T-helper 1 cell treated with Interleukin-12 subunit alpha and Interleukin-12 subunit beta and Interleukin-4 antibody, amounts not matched to agents 30 μg/mL and 1 μg/mL, for 36 hours (primary cell): ENCODE measurements around the gene UBE2F.
A peak's percentile ranks its signal among the peaks of the same experiment; 100 is the strongest.
"Not testable (repeated sequence)": the region's sequence is repeated elsewhere in the genome, so short reads cannot be mapped to it uniquely, and the experiment has no call there.

Experiments used
- H3K27ac Mint-ChIP-seq: one replicate; pipeline ENCODE4 v1.8.0; 2021; ENCODE audit warnings: mild to moderate bottlenecking, mixed read lengths
- H3K27me3 Mint-ChIP-seq: one replicate; pipeline ENCODE4 v1.8.0; 2021; ENCODE audit warnings: low read depth, mixed read lengths
- H3K36me3 Mint-ChIP-seq: one replicate; pipeline ENCODE4 v1.8.0; 2021; ENCODE audit warnings: low read depth, mixed read lengths
- H3K4me1 Mint-ChIP-seq: one replicate; pipeline ENCODE4 v1.8.0; 2021; ENCODE audit warnings: low read depth, mixed read lengths
- H3K4me3 Mint-ChIP-seq: one replicate; pipeline ENCODE4 v1.8.0; 2021; ENCODE audit warnings: mild to moderate bottlenecking, moderate library complexity, mixed read lengths
- H3K9me3 Mint-ChIP-seq: one replicate; pipeline ENCODE4 v1.8.0; 2021; ENCODE audit warnings: mixed read lengths

UBE2F gene

DNA sequence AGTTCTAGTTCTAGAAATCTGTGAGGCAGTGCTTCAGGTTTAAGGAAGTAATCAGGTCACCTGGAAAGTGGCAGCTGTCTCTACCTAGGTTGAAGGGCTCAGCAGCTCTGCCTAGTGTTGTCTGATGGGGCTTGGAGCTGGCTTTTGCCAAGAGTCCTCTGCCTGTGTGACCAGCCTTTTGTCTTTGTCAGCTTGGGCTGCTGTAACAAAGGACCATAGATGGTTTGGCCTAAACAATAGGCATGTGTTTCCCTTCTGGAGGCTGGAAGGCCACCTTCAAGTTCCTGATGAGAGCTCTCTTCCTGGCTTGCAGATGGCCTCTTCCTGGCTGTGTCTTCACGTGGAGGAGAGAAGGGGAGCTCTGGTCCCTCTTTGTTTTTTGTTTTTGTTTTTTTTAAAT lies 13.3 kb downstream of the UBE2F start:
- Mint-ChIP-seq H3K27me3 (no peaks in the 10 kb centered on the region), H3K4me3 (no peak overlapping the region), H3K36me3 (peaks cover 42% of the 10 kb centered on the region), H3K27ac (no peak overlapping the region), H3K9me3 (no peaks in the 10 kb centered on the region), H3K4me1 (peaks cover 46% of the 10 kb centered on the region)

DNA sequence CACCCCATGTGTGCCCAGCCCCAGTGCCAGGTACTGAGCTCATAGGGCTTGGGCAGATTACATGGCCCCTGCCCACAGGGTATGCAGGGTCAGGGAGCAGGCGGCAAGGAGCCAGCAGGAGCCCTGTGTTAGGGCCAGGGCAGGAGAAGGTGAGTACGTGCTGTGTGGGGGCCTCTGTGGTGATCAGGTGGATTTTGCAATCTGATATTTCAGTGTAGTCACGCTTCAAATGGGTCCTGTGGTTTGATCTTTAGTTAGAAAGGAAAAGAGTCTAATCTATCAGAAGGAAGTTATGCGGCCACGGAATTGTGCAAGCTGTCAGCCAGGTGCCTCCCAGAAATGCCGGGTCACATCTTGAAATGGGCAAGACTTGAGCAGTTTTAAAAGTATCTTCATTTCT lies 13.9 kb downstream of the UBE2F start:
- peak overlapping the region; percentile 39 for H3K4me3 Mint-ChIP-seq
- H3K4me1 Mint-ChIP-seq, result peaks cover 49% of the 10 kb centered on the region
- peaks cover 45% of the 10 kb centered on the region for H3K36me3 Mint-ChIP-seq
- no peaks in the 10 kb centered on the region for H3K9me3 Mint-ChIP-seq
- peak overlapping the region; percentile 52 for H3K27ac Mint-ChIP-seq
- H3K27me3 Mint-ChIP-seq, result no peaks in the 10 kb centered on the region

DNA sequence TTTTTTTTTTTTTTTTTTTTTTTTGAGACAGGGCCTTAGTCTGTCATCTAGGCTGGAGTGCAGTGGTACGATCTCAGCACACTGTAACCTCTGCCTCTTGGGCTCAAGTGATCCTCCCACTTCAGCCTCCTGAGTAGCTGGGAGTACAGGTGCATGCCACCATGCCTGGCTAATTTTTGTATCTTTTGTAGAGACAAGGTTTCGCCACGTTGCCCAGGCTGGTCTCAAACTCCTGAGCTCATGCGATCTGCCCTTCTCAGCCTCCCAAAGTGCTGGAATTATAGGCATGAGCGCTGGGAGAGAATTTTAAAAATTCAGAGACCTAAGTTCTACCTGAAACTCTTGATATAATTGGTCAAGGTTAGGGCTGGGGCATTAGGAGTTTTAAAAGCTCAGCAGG lies 14.8 kb downstream of the UBE2F start:
- H3K9me3 Mint-ChIP-seq, H3K4me3 Mint-ChIP-seq, H3K27ac Mint-ChIP-seq, H3K27me3 Mint-ChIP-seq: not testable (repeated sequence)
- Mint-ChIP-seq H3K36me3 (peaks cover 39% of the 10 kb centered on the region), H3K4me1 (peaks cover 45% of the 10 kb centered on the region)

DNA sequence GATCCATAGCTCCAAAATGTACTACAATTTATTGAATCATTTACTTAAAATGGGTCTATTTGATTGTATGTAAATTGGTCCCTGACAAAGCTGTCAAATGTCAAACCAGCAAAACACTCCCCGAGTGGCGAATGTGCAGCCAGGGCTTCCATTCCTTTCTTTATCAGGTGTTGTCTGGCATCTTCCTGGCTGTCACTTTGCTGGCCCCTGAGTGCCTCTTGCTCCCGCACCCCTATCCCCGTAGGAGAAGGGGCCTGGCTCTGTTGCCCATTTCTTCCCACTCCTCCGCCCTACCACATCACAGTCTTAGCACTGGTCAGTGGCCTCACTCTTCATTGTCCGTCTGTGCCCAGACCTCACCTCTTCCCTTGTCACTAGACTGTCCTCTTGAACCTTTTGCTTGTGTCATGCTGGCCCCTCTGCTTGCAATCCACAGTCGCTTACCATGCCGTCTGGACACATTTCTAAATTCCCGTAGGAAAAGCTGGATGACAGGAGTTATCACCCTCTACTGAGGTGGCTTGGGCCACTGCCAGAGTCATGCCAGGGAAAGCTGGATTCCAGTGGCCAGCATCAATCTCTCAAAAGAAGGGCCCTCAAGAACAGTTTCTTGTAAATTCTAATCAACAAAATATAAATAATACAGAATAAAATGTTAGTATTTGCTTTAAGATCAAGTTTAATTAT lies 15.4 kb downstream of the UBE2F start:
- peaks cover 40% of the 10 kb centered on the region for H3K36me3 Mint-ChIP-seq
- H3K27ac Mint-ChIP-seq, result no peak overlapping the region
- no peaks in the 10 kb centered on the region for H3K27me3 Mint-ChIP-seq
- H3K4me3 Mint-ChIP-seq, result no peak overlapping the region
- no peaks in the 10 kb centered on the region for H3K9me3 Mint-ChIP-seq
- H3K4me1 Mint-ChIP-seq, result peaks cover 45% of the 10 kb centered on the region

DNA sequence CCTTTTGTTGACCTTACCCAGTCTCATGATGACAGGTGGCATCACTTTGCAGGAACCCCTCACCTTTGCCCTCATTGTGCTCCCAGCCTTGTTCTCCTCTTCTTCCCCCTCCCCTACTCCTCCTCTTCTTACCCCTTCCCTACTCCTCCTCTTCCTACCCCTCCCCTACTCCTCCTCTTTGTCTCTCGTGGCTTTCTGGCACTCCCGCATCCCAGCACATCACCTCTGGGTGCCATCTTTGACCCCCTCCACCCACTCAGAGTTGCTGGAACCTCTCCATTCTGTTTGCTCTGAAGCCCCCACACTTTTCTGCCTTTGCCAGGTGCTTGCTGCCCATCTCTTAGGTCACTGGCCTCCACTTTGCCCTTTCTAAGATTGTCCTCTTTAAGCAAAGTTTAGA lies 17.1 kb downstream of the UBE2F start:
- Mint-ChIP-seq H3K4me3 (no peak overlapping the region), H3K36me3 (peaks cover 39% of the 10 kb centered on the region), H3K4me1 (peaks cover 37% of the 10 kb centered on the region), H3K9me3 (no peaks in the 10 kb centered on the region), H3K27ac (no peak overlapping the region), H3K27me3 (no peaks in the 10 kb centered on the region)

DNA sequence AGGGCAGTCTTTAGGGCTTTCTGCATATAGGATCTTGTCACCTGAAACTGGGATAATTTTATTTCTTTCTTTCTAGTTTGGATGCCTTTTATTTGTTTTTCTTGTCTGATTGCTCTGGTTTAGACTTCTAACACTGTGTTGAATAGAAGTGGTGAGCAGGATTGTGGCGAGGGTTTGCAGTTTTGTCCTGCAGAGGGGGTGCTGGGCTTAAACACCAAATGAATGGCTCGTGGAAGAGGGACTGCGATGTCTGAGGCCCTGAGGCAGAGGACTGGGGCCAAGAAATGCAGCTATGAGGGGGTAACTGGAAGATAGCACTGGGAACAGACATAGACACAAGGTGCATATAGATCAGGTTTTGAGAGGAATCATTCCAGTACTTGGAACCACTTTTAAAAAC lies 20.5 kb downstream of the UBE2F start:
- Mint-ChIP-seq H3K4me1 (peaks cover 15% of the 10 kb centered on the region), H3K4me3 (no peak overlapping the region), H3K27me3 (no peaks in the 10 kb centered on the region), H3K36me3 (peaks cover 36% of the 10 kb centered on the region), H3K9me3 (no peaks in the 10 kb centered on the region), H3K27ac (no peak overlapping the region)

DNA sequence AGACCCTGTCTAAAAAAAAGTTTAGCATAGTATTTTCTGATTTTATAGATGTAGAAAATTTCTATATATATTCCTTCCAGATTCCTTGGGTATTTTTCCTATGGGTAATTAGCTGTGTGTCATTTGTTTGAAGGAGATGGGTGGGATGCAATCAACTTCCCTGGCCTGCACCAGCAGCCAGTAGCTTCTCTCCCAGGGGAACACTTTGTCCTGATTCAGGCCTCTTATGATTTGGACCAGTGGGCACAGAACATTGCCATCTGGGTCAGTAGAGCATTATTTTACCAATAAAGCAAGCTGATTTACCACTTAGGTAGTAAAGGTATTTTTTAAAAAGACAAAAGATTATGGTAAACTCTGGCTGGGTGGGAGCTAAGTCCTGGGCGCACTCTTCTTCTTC lies 26.9 kb downstream of the UBE2F start:
- no peaks in the 10 kb centered on the region for H3K9me3 Mint-ChIP-seq
- H3K4me1 Mint-ChIP-seq, result peaks cover 16% of the 10 kb centered on the region
- H3K36me3 Mint-ChIP-seq, result peaks cover 40% of the 10 kb centered on the region
- H3K27me3 Mint-ChIP-seq, result no peaks in the 10 kb centered on the region
- H3K4me3 Mint-ChIP-seq, result no peak overlapping the region
- no peak overlapping the region for H3K27ac Mint-ChIP-seq

DNA sequence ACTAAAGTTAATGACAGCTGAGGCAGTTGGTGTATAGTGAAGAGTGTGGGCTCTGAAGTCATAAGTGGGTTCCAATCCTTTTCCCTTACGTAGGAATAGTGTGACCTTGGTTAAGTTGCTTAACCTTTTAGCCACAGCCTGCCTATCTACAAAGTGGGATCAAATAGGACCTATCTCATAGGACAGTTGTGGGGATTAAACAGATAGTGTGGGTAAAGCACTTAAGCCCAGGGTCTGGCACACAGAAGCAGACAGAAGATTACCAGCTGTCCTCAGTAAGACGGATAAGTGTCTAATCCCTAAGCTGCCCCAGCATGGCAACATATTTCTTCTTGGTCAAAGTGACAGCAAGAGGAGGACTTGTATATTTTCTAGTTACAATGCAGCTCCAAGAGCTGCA lies 28.2 kb downstream of the UBE2F start:
- Mint-ChIP-seq H3K27ac (no peak overlapping the region), H3K27me3 (no peaks in the 10 kb centered on the region), H3K36me3 (peaks cover 42% of the 10 kb centered on the region), H3K9me3 (no peaks in the 10 kb centered on the region), H3K4me1 (peaks cover 23% of the 10 kb centered on the region), H3K4me3 (no peak overlapping the region)

DNA sequence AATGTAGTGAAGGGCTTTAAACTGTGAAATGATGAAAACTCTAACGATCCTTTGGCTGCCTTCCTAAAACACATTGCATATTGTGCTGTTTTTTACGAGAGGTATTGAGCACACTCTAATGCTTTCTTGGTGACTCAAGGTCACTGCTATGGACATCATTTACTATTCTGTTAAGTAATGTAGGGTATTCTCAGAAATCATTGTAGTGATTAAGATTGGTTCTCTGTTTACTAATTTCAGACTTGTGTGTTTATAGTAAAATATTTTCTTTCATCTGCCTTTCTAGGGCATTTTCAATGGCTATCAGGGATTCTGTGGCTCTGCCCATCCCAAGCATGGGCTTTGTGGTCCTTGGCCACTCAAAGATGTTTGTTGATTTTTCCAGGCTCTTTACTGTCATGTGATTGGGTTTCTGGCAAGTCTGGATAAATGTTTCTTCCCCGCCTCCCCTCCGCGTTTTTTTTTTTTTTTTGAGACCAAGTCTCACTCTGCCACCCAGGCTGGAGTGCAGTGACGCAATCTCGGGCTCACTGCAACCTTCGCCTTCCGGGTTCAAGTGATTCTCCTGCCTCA lies 29.3 kb downstream of the UBE2F start:
- Mint-ChIP-seq H3K27me3 (no peaks in the 10 kb centered on the region), H3K9me3 (no peaks in the 10 kb centered on the region), H3K27ac (no peak overlapping the region), H3K4me1 (peaks cover 23% of the 10 kb centered on the region), H3K4me3 (no peak overlapping the region), H3K36me3 (peaks cover 44% of the 10 kb centered on the region)

DNA sequence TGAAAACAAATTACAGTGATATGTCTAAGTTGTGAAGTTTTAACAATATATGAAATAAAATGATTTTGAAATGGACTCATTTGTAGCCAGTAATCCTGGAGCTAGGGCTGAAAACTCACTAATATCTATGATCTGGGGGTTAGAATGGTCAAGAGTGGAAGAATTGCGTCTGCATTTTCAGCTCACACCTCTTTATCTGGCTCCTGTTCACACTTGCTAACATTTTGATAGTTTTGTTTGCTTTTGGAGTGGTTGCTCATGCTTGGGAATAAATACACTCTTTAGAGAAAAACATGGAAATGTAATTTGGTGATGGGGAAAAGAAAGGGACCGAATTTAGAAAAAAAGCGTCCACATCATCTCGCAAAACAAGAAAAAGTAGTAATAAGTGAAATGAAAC lies 30.7 kb downstream of the UBE2F start:
- Mint-ChIP-seq H3K27me3 (no peaks in the 10 kb centered on the region), H3K4me3 (no peak overlapping the region), H3K4me1 (peaks cover 23% of the 10 kb centered on the region), H3K27ac (peak overlapping the region; percentile 38), H3K36me3 (peaks cover 37% of the 10 kb centered on the region), H3K9me3 (no peaks in the 10 kb centered on the region)

DNA sequence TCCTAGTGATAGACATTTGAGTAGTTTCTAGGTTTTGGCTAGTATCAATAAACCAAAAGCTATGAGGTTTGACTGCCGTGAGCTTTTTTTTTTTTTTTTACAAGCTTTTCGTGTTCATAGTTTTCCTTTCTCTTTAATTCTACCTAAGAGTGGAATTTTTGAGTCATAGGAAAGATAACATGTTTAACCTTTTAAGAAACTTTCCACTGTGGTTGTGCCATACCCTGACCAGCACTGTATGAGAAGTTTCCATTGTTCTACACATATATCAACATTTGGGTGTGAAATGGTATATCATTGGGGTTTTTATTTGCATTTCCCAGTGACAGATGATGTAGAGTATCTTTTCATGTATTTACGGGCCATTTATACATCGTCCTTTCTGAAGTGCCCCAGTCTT lies 31.7 kb downstream of the UBE2F start:
- peaks cover 40% of the 10 kb centered on the region for H3K36me3 Mint-ChIP-seq
- no peaks in the 10 kb centered on the region for H3K9me3 Mint-ChIP-seq
- peak overlapping the region; percentile 87 for H3K27ac Mint-ChIP-seq
- H3K4me3 Mint-ChIP-seq, result peak overlapping the region; percentile 68
- H3K4me1 Mint-ChIP-seq, result peaks cover 29% of the 10 kb centered on the region
- no peaks in the 10 kb centered on the region for H3K27me3 Mint-ChIP-seq

DNA sequence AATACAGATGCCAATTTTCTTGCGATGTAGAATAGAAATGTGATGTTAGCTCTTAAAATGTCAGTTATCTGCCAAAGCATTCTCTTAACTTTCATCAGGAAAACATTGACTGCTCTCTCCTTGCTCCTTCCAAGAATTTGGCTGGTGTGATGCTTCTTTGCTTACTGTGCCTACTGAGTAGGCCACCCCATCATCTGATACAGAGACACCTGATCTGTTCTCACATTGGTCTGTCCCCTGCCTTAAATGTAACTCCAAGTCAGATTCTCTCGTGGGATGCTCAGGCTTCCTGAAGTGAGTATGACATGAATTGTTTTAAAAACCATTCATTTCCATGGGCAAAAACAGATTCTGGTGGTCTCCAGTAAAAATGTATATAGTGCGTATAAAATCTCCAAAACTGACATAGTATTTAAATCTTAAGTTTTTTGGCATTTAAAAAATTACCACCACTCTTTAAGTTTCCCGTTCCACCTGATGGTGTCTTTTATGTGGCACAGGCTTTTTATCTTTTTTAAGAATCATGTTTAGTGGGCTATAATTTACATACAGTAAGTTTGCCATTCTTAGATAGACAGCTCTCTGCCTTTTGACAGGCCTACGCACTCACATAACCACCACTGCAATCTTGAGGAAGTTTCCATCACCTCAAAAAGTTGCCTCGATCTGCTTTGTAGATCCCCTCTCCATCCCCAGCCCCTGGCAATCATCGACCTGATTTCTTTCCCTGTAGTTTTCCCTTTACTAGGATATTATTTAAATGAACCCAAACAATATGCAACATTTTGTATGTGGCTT lies 36.6 kb downstream of the UBE2F start:
- no peaks in the 10 kb centered on the region for H3K9me3 Mint-ChIP-seq
- H3K36me3 Mint-ChIP-seq, result peaks cover 38% of the 10 kb centered on the region
- peaks cover 42% of the 10 kb centered on the region for H3K4me1 Mint-ChIP-seq
- no peaks in the 10 kb centered on the region for H3K27me3 Mint-ChIP-seq
- H3K27ac Mint-ChIP-seq, result peak overlapping the region; percentile 34
- H3K4me3 Mint-ChIP-seq, result peak overlapping the region; percentile 1

DNA sequence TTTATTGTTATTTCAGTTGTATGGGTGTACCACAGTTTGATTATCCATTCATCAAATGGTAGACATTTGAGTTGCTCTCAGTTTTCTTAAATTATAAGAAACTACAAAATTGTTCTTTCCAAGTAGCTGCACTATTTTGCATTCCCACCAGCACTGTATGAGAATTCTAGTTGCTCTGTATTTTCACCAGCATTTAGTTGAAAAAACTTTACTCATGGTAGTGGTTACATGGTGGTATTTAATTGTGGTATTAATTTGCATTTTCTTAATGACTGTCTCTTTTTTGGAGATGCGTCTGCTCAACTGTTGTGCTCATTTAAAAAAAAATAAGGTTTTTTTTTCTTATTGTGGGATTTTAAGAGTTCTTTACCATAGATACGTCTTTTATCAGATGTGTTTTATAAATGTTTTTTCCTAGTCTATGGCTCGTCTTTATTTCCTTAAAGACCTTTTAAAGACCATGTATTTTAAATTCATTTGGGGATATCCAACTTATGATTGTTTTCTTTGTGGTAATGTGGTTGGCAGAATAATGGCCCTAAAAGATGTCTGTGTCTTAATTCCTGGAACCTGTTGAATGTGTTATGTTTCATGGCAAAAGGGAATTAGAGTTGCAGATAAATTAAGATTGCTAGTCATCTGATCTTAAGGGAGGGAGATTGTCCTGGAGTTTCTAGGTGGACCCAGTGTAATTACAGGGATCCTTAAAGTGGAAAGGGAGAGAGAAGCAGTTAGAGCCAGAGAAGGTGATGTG lies 37.4 kb downstream of the UBE2F start:
- H3K9me3 Mint-ChIP-seq, result no peaks in the 10 kb centered on the region
- peaks cover 43% of the 10 kb centered on the region for H3K4me1 Mint-ChIP-seq
- peaks cover 40% of the 10 kb centered on the region for H3K36me3 Mint-ChIP-seq
- H3K4me3 Mint-ChIP-seq, result no peak overlapping the region
- no peaks in the 10 kb centered on the region for H3K27me3 Mint-ChIP-seq
- peak overlapping the region; percentile 64 for H3K27ac Mint-ChIP-seq

DNA sequence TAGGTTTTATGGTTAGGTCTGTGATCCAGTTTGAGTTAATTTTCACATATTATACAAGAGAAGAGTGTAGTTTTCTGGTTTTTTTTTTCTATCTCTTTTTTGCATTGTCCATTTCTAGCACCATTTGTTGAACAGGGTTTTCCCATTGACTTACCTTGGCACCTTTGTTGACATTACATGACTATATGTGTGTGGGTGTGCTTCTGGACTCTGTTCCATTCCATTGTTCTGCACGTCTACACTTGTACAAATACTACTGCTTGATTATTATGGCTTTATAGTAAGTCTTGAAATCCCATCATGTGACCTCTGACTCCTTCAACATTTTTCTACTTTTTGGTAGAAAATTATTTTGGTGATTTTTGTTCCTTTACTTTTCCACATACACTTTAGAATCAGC lies 38.7 kb downstream of the UBE2F start:
- H3K27ac Mint-ChIP-seq, result peak overlapping the region; percentile 21
- no peaks in the 10 kb centered on the region for H3K27me3 Mint-ChIP-seq
- no peak overlapping the region for H3K4me3 Mint-ChIP-seq
- peaks cover 37% of the 10 kb centered on the region for H3K36me3 Mint-ChIP-seq
- peaks cover 48% of the 10 kb centered on the region for H3K4me1 Mint-ChIP-seq
- no peaks in the 10 kb centered on the region for H3K9me3 Mint-ChIP-seq
